Panc1 (cell line): ENCODE measurements around the gene ADGRV1.

ENCODE experiments used
- POLR2AphosphoS5 ChIP-seq: IDR thresholded peaks from 2 replicates; pipeline ENCODE4 v1.6.1; 2012; ENCODE audit warnings: mild to moderate bottlenecking, low read depth, low read length, moderate library complexity
- SIN3A ChIP-seq: IDR thresholded peaks from 2 replicates; pipeline ENCODE4 v1.6.1; 2012; ENCODE audit warnings: low read depth, mild to moderate bottlenecking, low read length, moderate library complexity, borderline replicate concordance; ENCODE audit not compliant: insufficient read depth
- TF ChIP-seq, protein P1 (sequence below): fragments of 450-650 bp; IDR thresholded peaks from 2 replicates; pipeline ENCODE4 v1.5.1; 2017; ENCODE audit warnings: mild to moderate bottlenecking

DNA sequence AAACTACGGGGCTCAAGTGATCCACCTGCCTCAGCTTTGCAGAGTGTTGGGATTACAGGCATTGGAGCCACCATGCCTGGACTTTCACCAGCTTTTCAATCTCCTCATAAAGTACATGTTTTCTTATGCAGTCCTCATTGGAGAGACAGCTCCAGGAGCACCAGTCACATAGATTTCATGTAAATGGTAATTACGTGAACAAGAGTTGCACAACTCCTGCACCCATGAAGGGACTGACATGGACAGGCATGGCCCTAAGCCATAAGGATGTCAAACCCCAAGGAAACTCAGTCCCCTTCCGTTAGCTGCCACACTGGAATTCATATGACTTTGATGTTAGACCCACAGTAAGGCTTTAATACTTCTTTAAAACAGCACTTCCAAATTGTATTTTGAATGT is 7.6 kb upstream of the ADGRV1 start:
- TF ChIP-seq, protein P1, sequence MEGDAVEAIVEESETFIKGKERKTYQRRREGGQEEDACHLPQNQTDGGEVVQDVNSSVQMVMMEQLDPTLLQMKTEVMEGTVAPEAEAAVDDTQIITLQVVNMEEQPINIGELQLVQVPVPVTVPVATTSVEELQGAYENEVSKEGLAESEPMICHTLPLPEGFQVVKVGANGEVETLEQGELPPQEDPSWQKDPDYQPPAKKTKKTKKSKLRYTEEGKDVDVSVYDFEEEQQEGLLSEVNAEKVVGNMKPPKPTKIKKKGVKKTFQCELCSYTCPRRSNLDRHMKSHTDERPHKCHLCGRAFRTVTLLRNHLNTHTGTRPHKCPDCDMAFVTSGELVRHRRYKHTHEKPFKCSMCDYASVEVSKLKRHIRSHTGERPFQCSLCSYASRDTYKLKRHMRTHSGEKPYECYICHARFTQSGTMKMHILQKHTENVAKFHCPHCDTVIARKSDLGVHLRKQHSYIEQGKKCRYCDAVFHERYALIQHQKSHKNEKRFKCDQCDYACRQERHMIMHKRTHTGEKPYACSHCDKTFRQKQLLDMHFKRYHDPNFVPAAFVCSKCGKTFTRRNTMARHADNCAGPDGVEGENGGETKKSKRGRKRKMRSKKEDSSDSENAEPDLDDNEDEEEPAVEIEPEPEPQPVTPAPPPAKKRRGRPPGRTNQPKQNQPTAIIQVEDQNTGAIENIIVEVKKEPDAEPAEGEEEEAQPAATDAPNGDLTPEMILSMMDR: no peak
- TF ChIP-seq SIN3A: no peak
- no peak for TF ChIP-seq POLR2AphosphoS5
